ENCODE measurements around the gene RAE1.

The RAE1 gene

GRCh38 chr20:57351042-57351783 is at the start of gene RAE1:
TSS of gene RAE1 (plus strand) at chr20:57351255. CDS start at chr20:57354039, 2,784 bp downstream.
- peak; percentile 93 for DNase-seq

GRCh38 chr20:57306747-57307146 is 44.3 kb upstream of the RAE1 start:
- DNase-seq = no peak

GRCh38 chr20:57308451-57309271 is 42.4 kb upstream of the RAE1 start:
- DNase-seq = no peak

GRCh38 chr20:57309544-57310115 is 41.4 kb upstream of the RAE1 start:
- DNase-seq = no peak

GRCh38 chr20:57310821-57311514 is 40.1 kb upstream of the RAE1 start:
- no peak for DNase-seq

GRCh38 chr20:57312138-57312537 is 38.9 kb upstream of the RAE1 start:
- no peak for DNase-seq

- DNase-seq = no peak
Observed at GRCh38 chr20:57313230-57313629, 37.8 kb upstream of the RAE1 start.

- no peak for DNase-seq
Observed at GRCh38 chr20:57313951-57314350, 37.1 kb upstream of the RAE1 start.

- DNase-seq = no peak
Observed at GRCh38 chr20:57315083-57315975, 35.7 kb upstream of the RAE1 start.

GRCh38 chr20:57315976-57316480 is 35.0 kb upstream of the RAE1 start:
- DNase-seq = no peak

- no peak for DNase-seq
Observed at GRCh38 chr20:57316795-57317201, 34.3 kb upstream of the RAE1 start.

- no peak for DNase-seq
Observed at GRCh38 chr20:57317316-57317788, 33.7 kb upstream of the RAE1 start.

- no peak for DNase-seq
Observed at GRCh38 chr20:57317789-57318371, 33.2 kb upstream of the RAE1 start.

GRCh38 chr20:57319584-57319983 is 31.5 kb upstream of the RAE1 start:
- no peak for DNase-seq

GRCh38 chr20:57320358-57320757 is 30.7 kb upstream of the RAE1 start:
- no peak for DNase-seq

GRCh38 chr20:57321142-57321541 is 29.9 kb upstream of the RAE1 start:
- DNase-seq = no peak

GRCh38 chr20:57322476-57322875 is 28.6 kb upstream of the RAE1 start:
- no peak for DNase-seq

GRCh38 chr20:57323034-57323433 is 28.0 kb upstream of the RAE1 start:
- no peak for DNase-seq

GRCh38 chr20:57325632-57326356 is 25.3 kb upstream of the RAE1 start:
- no peak for DNase-seq

GRCh38 chr20:57326667-57327455 is 24.2 kb upstream of the RAE1 start:
- DNase-seq = no peak

Measured in CD4-positive, alpha-beta T cell treated with Interleukin-6 for 4 hours (primary cell).